ENCODE data around the gene SPATA25. TPM values are rescaled to one million over a fixed set of nuclear protein-coding genes. Genes with fewer than 3 reads are reported as not detected.
"Not testable (repeated sequence)": the region's sequence is repeated elsewhere in the genome, so short reads cannot be mapped to it uniquely, and the experiment has no call there.

The SPATA25 gene
- total RNA-seq, 2 experiments from 2014 or later, result 0.55 to 1.2 TPM

GRCh38 chr20:45882469-45883099 is 4.8 kb downstream of the SPATA25 start:
- CTCF ChIA-PET, result interaction anchor here (0.8 to 1.8 kb wide), 4 partner anchors 21 to 111 kb away, joined by 3 to 5 read pairs (median 4); no protein-coding TSS in a partner anchor

GRCh38 chr20:45880988-45881788 is 6.2 kb downstream of the SPATA25 start, which contains the start of gene ZSWIM1:
Gene ZSWIM1 (plus strand): TSS chr20:45881227. CDS start chr20:45882593, 1,366 bp downstream.
- peak; percentile 99 for DNase-seq
- Mint-ChIP-seq H3K27ac (peak within 1 kb of the TSS; percentile 61), H3K4me1 (peaks cover 42% of the 10 kb centered on the region), H3K9me3 (ENCODE audit: low read depth) (no peaks in the 10 kb centered on the region), H3K4me3 (peak within 1 kb of the TSS; percentile 78), H3K36me3 (peaks cover 22% of the 10 kb centered on the region), H3K27me3 (peaks cover 8% of the 10 kb centered on the region)
- peak; percentile 99 for ATAC-seq
- CTCF ChIA-PET, result interaction anchor here (0.6 to 2.2 kb wide), 11 partner anchors 8 to 141 kb away, joined by 3 to 8 read pairs (median 3); partner anchors contain the start of genes CTSA and NEURL2

More at GRCh38 chr20:45882469-45883099, 4.8 kb downstream of the SPATA25 start:
- Mint-ChIP-seq H3K4me1 (peaks cover 42% of the 10 kb centered on the region), H3K4me3 (peak overlapping the region; percentile 4), H3K27me3 (peaks cover 8% of the 10 kb centered on the region), H3K36me3 (peaks cover 16% of the 10 kb centered on the region), H3K9me3 (ENCODE audit: low read depth) (no peaks in the 10 kb centered on the region), H3K27ac (peak overlapping the region; percentile 16)
- DNase-seq (no peak), ATAC-seq (no peak)

- CTCF ChIA-PET, result interaction anchor here (1.1 kb wide), 1 partner anchor 12 kb away, joined by 7 read pairs; no protein-coding TSS in a partner anchor
- DNase-seq, result no peak
- no peak overlapping the region for H3K27ac Mint-ChIP-seq
- H3K9me3 Mint-ChIP-seq (ENCODE audit: low read depth), result no peaks in the 10 kb centered on the region
- H3K4me1 Mint-ChIP-seq, result peaks cover 27% of the 10 kb centered on the region
- no peak for ATAC-seq
- peaks cover 14% of the 10 kb centered on the region for H3K36me3 Mint-ChIP-seq
- H3K4me3 Mint-ChIP-seq, result no peak overlapping the region
- H3K27me3 Mint-ChIP-seq, result peaks cover 8% of the 10 kb centered on the region
Observed at GRCh38 chr20:45878076-45878761, 9.2 kb downstream of the SPATA25 start.

DNA sequence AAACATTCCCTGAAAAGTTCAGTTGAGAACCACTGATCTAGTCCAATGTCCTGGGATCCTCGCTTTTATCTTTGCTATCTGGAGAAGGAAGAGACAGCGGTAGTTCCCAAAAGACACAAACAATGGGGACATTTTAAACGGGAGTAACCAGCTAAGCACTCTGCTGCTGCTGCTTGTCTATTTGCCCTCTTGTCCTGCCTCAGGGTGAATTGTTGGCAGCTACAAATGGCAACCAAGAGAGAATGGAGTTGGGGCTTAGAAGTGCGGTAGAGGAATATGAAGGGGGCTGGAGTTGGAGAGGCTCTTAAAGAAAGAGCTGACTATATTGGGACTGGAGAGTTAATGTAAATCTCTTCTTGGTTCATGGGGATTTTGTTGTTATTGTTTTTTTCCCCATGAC is 12.8 kb downstream of the SPATA25 start:
- H3K36me3 Mint-ChIP-seq, result peaks cover 8% of the 10 kb centered on the region
- no peaks in the 10 kb centered on the region for H3K9me3 Mint-ChIP-seq (ENCODE audit: low read depth)
- DNase-seq, result no peak
- peaks cover 6% of the 10 kb centered on the region for H3K4me1 Mint-ChIP-seq
- no peaks in the 10 kb centered on the region for H3K27me3 Mint-ChIP-seq
- CTCF ChIA-PET, result interaction anchor here (0.7 kb wide), 2 partner anchors 17 to 73 kb away, joined by 3 to 4 read pairs; partner anchors contain the start of genes ACOT8 and ZSWIM3
- no peak overlapping the region for H3K4me3 Mint-ChIP-seq
- H3K27ac Mint-ChIP-seq, result no peak overlapping the region
- ATAC-seq, result no peak

DNA sequence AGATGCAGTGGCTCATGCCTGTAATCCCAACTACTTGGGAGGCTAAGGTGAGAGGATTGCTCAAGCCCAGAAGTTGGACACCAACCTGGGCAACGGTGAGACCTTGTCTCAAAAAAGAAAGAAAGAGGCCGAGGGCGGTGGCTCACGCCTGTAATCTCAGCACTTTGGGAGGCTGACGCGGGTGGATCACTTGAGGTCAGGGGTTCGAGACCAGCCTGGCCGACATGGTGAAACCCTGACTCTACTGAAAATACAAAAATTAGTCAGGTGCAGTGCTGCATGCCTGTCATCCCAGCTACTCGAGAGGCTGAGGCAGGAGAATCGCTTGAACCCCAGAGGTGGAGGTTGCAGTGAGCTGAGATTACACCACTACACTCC is 13.3 kb downstream of the SPATA25 start:
- H3K36me3 Mint-ChIP-seq; H3K4me3 Mint-ChIP-seq; H3K9me3 Mint-ChIP-seq (ENCODE audit: low read depth); H3K4me1 Mint-ChIP-seq; H3K27ac Mint-ChIP-seq; ATAC-seq; H3K27me3 Mint-ChIP-seq; DNase-seq: not testable (repeated sequence)
- CTCF ChIA-PET, result interaction anchor here (0.7 kb wide), 1 partner anchor 17 kb away, joined by 3 read pairs; the partner anchor contains the start of genes ACOT8 and ZSWIM3

- Mint-ChIP-seq H3K27me3 (no peaks in the 10 kb centered on the region), H3K36me3 (peaks cover 8% of the 10 kb centered on the region), H3K4me3 (no peak overlapping the region), H3K27ac (no peak overlapping the region), H3K4me1 (peaks cover 6% of the 10 kb centered on the region), H3K9me3 (ENCODE audit: low read depth) (no peaks in the 10 kb centered on the region)
- ATAC-seq (no peak), DNase-seq (no peak)
- CTCF ChIA-PET, result interaction anchor here (1.2 kb wide), 1 partner anchor 15 kb away, joined by 3 read pairs; no protein-coding TSS in a partner anchor
Observed at GRCh38 chr20:45873409-45874103, 13.9 kb downstream of the SPATA25 start.

GRCh38 chr20:45872626-45873025 is 14.8 kb downstream of the SPATA25 start:
- CTCF ChIA-PET, result interaction anchor here (1.2 kb wide), 1 partner anchor 14 kb away, joined by 3 read pairs; no protein-coding TSS in a partner anchor
- H3K27ac Mint-ChIP-seq, result no peak overlapping the region
- no peak for ATAC-seq
- no peak for DNase-seq
- H3K9me3 Mint-ChIP-seq (ENCODE audit: low read depth), result no peaks in the 10 kb centered on the region
- H3K27me3 Mint-ChIP-seq, result no peaks in the 10 kb centered on the region
- no peak overlapping the region for H3K4me3 Mint-ChIP-seq
- H3K36me3 Mint-ChIP-seq, result peaks cover 8% of the 10 kb centered on the region
- H3K4me1 Mint-ChIP-seq, result peaks cover 7% of the 10 kb centered on the region

GRCh38 chr20:45867819-45868176 is 19.6 kb downstream of the SPATA25 start:
- Mint-ChIP-seq H3K27ac (no peak overlapping the region), H3K4me3 (no peak overlapping the region), H3K36me3 (peaks cover 6% of the 10 kb centered on the region), H3K9me3 (ENCODE audit: low read depth) (no peaks in the 10 kb centered on the region), H3K27me3 (no peaks in the 10 kb centered on the region), H3K4me1 (peaks cover 3% of the 10 kb centered on the region)
- ATAC-seq (no peak), DNase-seq (no peak)
- CTCF ChIA-PET, result no interaction called here

GRCh38 chr20:45867136-45867818 is 20.1 kb downstream of the SPATA25 start:
- peaks cover 3% of the 10 kb centered on the region for H3K36me3 Mint-ChIP-seq
- no peak overlapping the region for H3K27ac Mint-ChIP-seq
- ATAC-seq (no peak), DNase-seq (no peak)
- peaks cover 3% of the 10 kb centered on the region for H3K4me1 Mint-ChIP-seq
- CTCF ChIA-PET, result no interaction called here
- H3K27me3 Mint-ChIP-seq, result no peaks in the 10 kb centered on the region
- H3K4me3 Mint-ChIP-seq, result no peak overlapping the region
- no peaks in the 10 kb centered on the region for H3K9me3 Mint-ChIP-seq (ENCODE audit: low read depth)

- Mint-ChIP-seq H3K27ac (no peak overlapping the region), H3K36me3 (peaks cover 3% of the 10 kb centered on the region), H3K27me3 (no peaks in the 10 kb centered on the region), H3K4me1 (peaks cover 3% of the 10 kb centered on the region), H3K9me3 (ENCODE audit: low read depth) (no peaks in the 10 kb centered on the region), H3K4me3 (no peak overlapping the region)
- ATAC-seq (no peak), DNase-seq (no peak)
- CTCF ChIA-PET, result interaction anchor here (0.5 kb wide), 1 partner anchor 44 kb away, joined by 3 read pairs; no protein-coding TSS in a partner anchor
Observed at GRCh38 chr20:45866454-45866853, 21.0 kb downstream of the SPATA25 start.

- Mint-ChIP-seq H3K36me3 (peaks cover 8% of the 10 kb centered on the region), H3K4me1 (peaks cover 14% of the 10 kb centered on the region), H3K27ac (no peak overlapping the region), H3K27me3 (no peaks in the 10 kb centered on the region), H3K9me3 (ENCODE audit: low read depth) (no peaks in the 10 kb centered on the region), H3K4me3 (no peak overlapping the region)
- no peak for ATAC-seq
- CTCF ChIA-PET, result interaction anchor here (0.8 to 1.2 kb wide), 3 partner anchors 65 to 106 kb away, joined by 3 to 6 read pairs (median 3); no protein-coding TSS in a partner anchor
- DNase-seq, result no peak
Observed at GRCh38 chr20:45863543-45864470, 23.6 kb downstream of the SPATA25 start.
